GM23338 (cell line): Measurements from ENCODE around the gene NTF3.

ENCODE experiments used
- CREB1 ChIP-seq: fragments of 250-450 bp; sonication (Bioruptor Pico); IDR thresholded peaks from 2 replicates; pipeline ENCODE4 v1.5.0; 2020; ENCODE audit warnings: low read depth, mild to moderate bottlenecking, moderate library complexity
- EZH2 ChIP-seq: fragments of 200-600 bp; sonication (generic); IDR thresholded peaks from one replicate; pipeline ENCODE4 v1.8.0; 2017; ENCODE audit warnings: antibody characterized with exemption, mild to moderate bottlenecking, low read depth; ENCODE audit not compliant: unreplicated experiment
- EZH2phosphoT487 ChIP-seq: fragments of 200-600 bp; sonication (generic); IDR thresholded peaks from one replicate; pipeline ENCODE4 v1.8.1; 2018; ENCODE audit warnings: antibody characterized with exemption; ENCODE audit not compliant: unreplicated experiment
- JUNB ChIP-seq: IDR thresholded peaks from one replicate; pipeline ENCODE4 v1.6.1; 2016; ENCODE audit warnings: antibody characterized with exemption; ENCODE audit not compliant: unreplicated experiment
- POLR2AphosphoS5 ChIP-seq: IDR thresholded peaks from 2 replicates; pipeline ENCODE4 v1.6.1; 2016; ENCODE audit warnings: antibody characterized with exemption, low read depth
- ZNF331 ChIP-seq: fragments of 250-450 bp; sonication (Bioruptor Pico); IDR thresholded peaks from 2 replicates; pipeline ENCODE4 v1.5.0; 2020; ENCODE audit warnings: low read depth, mild to moderate bottlenecking, moderate library complexity
- TF ChIP-seq, protein P1 (sequence below): IDR thresholded peaks from one replicate; pipeline ENCODE4 v1.6.1; 2018; ENCODE audit warnings: antibody characterized with exemption; ENCODE audit not compliant: unreplicated experiment
- TF ChIP-seq, protein P2 (sequence below), 2 experiments: fragments of 200-600 bp in 1 of 2; sonication (generic) in 1 of 2; conservative IDR thresholded peaks; 2 replicates each; pipeline versions ENCODE4 v1.5.1 to v1.6.1; 2016 to 2017; ENCODE audit warnings: antibody characterized with exemption in 2 of 2, low read depth in 2 of 2, mild to moderate bottlenecking in 2 of 2, moderate library complexity in 1 of 2

DNA sequence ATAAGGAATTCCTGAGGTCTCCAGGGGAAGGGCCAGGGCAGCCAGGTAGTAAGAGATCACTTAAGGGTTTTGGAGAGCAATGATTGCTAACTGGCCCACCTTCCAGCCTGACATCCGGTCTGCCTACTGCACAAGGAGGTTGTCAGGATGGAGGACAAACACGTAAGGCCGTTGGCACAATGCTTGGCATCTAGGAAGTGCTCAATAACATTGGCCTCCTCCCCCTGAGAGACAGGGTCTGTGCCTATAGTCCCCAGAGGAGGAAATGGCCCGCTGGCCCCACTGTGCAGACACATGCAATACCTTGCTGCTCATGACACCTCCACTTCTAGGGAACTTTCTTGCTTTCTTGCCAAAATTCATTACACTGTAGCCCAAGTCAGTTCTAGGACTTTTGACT, 73.2 kb downstream of the NTF3 start:
- TF ChIP-seq ZNF331 (CRISPR knock-in tag) (no peak), POLR2AphosphoS5 (no peak), EZH2phosphoT487 (no peak), EZH2 (no peak), JUNB (no peak), CREB1 (no peak)
- TF ChIP-seq, protein P1, sequence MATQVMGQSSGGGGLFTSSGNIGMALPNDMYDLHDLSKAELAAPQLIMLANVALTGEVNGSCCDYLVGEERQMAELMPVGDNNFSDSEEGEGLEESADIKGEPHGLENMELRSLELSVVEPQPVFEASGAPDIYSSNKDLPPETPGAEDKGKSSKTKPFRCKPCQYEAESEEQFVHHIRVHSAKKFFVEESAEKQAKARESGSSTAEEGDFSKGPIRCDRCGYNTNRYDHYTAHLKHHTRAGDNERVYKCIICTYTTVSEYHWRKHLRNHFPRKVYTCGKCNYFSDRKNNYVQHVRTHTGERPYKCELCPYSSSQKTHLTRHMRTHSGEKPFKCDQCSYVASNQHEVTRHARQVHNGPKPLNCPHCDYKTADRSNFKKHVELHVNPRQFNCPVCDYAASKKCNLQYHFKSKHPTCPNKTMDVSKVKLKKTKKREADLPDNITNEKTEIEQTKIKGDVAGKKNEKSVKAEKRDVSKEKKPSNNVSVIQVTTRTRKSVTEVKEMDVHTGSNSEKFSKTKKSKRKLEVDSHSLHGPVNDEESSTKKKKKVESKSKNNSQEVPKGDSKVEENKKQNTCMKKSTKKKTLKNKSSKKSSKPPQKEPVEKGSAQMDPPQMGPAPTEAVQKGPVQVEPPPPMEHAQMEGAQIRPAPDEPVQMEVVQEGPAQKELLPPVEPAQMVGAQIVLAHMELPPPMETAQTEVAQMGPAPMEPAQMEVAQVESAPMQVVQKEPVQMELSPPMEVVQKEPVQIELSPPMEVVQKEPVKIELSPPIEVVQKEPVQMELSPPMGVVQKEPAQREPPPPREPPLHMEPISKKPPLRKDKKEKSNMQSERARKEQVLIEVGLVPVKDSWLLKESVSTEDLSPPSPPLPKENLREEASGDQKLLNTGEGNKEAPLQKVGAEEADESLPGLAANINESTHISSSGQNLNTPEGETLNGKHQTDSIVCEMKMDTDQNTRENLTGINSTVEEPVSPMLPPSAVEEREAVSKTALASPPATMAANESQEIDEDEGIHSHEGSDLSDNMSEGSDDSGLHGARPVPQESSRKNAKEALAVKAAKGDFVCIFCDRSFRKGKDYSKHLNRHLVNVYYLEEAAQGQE: no peak
- TF ChIP-seq, protein P2, sequence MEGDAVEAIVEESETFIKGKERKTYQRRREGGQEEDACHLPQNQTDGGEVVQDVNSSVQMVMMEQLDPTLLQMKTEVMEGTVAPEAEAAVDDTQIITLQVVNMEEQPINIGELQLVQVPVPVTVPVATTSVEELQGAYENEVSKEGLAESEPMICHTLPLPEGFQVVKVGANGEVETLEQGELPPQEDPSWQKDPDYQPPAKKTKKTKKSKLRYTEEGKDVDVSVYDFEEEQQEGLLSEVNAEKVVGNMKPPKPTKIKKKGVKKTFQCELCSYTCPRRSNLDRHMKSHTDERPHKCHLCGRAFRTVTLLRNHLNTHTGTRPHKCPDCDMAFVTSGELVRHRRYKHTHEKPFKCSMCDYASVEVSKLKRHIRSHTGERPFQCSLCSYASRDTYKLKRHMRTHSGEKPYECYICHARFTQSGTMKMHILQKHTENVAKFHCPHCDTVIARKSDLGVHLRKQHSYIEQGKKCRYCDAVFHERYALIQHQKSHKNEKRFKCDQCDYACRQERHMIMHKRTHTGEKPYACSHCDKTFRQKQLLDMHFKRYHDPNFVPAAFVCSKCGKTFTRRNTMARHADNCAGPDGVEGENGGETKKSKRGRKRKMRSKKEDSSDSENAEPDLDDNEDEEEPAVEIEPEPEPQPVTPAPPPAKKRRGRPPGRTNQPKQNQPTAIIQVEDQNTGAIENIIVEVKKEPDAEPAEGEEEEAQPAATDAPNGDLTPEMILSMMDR (conservative IDR thresholded peaks at IDR 0.05; ENCODE audit: low read depth in 2 of 2): no peak
